PFSK-1 (cell line): ENCODE data around the gene MACROH2A1.

Experiments
- FOXP2 ChIP-seq: optimal IDR thresholded peaks from 2 replicates; pipeline ENCODE3; 2011; ENCODE audit warnings: borderline replicate concordance, control low read depth, inconsistent platforms; ENCODE audit not compliant: insufficient read depth; ENCODE audit errors: extremely low read length, extremely low read depth
- POLR2AphosphoS5 ChIP-seq: IDR thresholded peaks from 2 replicates; pipeline ENCODE4 v1.6.1; 2012; ENCODE audit warnings: low read depth, mild to moderate bottlenecking, control low read depth, low read length, moderate library complexity
- SIN3A ChIP-seq: IDR thresholded peaks from 2 replicates; pipeline ENCODE4 v1.6.1; 2012; ENCODE audit warnings: mild to moderate bottlenecking, low read length, moderate library complexity, borderline replicate concordance; ENCODE audit not compliant: insufficient read depth
- TAF1 ChIP-seq: IDR thresholded peaks from 2 replicates; pipeline ENCODE4 v1.6.1; 2012; ENCODE audit warnings: low read length, control low read depth, borderline replicate concordance; ENCODE audit not compliant: insufficient read depth
- TF ChIP-seq, protein P1 (sequence below), 2 experiments: IDR thresholded peaks; 2 replicates each; pipeline versions ENCODE4 v1.6.1 to v1.8.0; 2011 to 2012; ENCODE audit warnings: low read depth in 2 of 2, low read length in 2 of 2, control low read depth in 1 of 2, inconsistent platforms in 1 of 2, mild to moderate bottlenecking in 1 of 2, moderate library complexity in 1 of 2; ENCODE audit not compliant: insufficient read depth in 1 of 2

DNA sequence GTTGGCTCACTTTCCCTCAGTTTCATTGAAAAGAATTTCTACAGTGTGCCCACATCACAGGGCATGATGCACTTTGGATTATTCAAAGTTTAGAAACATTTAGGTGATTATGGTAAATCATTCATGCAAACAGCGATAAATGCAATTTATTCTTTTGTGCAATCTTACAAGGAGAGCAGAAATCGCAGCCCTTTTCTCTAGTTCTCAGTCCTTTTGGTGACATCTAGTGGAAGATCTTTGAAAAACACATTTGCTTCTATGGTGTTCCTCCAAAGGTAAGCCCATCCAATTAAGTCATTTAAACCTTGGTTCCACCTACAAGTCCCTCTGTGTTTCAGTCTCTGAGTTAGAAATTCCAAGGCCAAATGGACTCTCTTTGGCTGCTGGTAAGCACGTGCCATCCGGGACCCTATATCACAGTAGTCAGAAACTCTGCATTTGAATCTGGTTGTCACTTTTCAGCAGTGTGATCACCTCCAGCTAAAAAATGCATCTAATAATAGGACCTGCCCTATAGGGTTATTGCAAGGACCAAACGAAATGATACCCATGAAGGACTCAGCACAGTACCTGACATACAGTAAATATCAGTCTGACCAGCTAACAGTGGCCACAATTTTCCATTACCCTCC, 66.4 kb downstream of the MACROH2A1 start:
- TF ChIP-seq, protein P1, sequence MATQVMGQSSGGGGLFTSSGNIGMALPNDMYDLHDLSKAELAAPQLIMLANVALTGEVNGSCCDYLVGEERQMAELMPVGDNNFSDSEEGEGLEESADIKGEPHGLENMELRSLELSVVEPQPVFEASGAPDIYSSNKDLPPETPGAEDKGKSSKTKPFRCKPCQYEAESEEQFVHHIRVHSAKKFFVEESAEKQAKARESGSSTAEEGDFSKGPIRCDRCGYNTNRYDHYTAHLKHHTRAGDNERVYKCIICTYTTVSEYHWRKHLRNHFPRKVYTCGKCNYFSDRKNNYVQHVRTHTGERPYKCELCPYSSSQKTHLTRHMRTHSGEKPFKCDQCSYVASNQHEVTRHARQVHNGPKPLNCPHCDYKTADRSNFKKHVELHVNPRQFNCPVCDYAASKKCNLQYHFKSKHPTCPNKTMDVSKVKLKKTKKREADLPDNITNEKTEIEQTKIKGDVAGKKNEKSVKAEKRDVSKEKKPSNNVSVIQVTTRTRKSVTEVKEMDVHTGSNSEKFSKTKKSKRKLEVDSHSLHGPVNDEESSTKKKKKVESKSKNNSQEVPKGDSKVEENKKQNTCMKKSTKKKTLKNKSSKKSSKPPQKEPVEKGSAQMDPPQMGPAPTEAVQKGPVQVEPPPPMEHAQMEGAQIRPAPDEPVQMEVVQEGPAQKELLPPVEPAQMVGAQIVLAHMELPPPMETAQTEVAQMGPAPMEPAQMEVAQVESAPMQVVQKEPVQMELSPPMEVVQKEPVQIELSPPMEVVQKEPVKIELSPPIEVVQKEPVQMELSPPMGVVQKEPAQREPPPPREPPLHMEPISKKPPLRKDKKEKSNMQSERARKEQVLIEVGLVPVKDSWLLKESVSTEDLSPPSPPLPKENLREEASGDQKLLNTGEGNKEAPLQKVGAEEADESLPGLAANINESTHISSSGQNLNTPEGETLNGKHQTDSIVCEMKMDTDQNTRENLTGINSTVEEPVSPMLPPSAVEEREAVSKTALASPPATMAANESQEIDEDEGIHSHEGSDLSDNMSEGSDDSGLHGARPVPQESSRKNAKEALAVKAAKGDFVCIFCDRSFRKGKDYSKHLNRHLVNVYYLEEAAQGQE (IDR thresholded peaks at IDR 0.05; ENCODE audit: insufficient read depth in 1 of 2, low read depth in 2 of 2, low read length in 2 of 2) = no peak
- TF ChIP-seq TAF1 (no peak), POLR2AphosphoS5 (no peak), FOXP2 (no peak), SIN3A (no peak)
